GM21723 (cell line): ENCODE measurements around the gene ZNF835.

ENCODE experiments used
- ATAC-seq: cut with Tn5 transposase; IDR thresholded peaks from one replicate; pipeline ENCODE4 v1.9.1; 2021; ENCODE audit warnings: mild to moderate bottlenecking, moderate library complexity; ENCODE audit not compliant: unreplicated experiment

ZNF835 gene

DNA sequence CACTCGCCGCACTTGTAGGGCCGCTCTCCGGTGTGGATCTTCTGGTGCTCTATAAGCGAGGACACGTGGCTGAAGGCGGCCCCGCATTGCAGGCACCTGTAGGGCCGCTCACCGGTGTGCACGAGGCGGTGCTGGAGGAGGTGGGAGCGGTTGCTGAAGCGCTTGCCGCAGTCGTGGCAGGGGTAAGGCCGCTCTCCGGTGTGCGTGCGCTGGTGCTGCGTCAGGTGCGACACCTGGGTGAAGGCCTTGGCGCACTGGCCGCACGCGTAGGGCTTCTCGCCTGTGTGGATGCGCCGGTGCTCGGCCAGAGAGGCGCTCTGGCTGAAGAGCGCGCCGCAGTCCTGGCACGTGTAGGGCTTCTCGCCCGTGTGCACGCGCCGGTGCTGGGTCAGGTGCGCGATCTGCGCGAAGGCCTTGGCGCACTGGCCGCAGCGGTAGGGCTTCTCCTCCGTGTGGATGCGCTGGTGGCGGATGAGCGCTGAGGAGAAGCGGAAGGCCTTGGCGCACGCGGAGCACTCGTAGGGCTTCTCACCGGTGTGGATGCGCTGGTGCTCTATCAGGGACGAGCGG, 7.5 kb downstream of the ZNF835 start:
- ATAC-seq, result no peak

DNA sequence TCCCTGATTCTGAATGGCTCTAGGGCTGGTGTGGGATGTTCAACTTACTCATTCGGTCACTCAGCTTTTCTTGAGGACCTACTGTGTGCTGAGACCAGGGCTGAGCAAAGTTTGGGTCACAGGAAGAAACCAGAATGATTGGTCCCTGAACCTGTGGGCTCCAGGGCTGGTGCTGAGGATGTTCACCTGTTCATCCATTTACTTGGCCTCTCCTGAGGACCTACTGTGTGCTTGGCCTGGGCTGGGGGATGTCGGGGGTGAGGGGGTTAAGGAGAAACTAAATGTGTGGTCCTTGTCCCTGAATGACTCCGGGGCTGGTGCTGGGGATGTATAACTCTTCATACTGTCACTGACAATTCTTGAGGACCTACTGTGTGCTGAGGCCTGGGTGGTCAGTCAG, 10.3 kb downstream of the ZNF835 start:
- ATAC-seq, result no peak

DNA sequence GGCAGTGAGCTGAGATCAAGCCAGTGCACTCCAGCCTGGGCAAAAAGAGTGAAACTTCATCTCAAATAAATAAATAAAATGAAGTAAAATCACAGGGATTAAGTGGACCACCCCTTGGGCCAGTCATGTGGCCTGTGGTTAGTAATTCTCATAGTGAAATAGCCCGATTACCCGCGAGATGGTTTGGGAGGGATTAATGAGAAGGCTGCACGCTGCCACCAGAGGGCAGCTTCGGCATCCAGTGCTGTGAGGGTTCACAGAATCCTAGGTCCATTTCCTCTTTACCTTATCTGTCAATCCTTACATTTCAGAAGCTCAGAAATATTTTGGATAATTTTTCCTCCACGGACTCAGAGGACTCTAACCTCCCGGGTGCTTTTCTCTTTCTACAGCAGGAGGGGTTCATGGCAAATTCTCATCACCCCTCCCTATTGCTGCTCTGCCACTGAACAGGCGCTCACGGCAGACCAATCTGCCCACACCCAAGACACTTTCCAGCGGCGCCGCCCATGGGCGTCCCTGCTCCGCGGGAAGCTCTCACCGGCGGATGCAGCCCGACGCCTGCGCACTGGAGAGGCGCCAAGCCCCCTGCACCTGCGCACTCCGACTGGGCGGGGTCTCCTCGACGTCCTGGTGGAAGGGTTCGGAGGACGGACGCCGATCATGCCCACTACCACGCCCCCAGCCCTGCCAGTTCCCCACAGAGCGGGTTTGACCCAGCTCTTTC, 11.0 kb downstream of the ZNF835 start:
- no peak for ATAC-seq

DNA sequence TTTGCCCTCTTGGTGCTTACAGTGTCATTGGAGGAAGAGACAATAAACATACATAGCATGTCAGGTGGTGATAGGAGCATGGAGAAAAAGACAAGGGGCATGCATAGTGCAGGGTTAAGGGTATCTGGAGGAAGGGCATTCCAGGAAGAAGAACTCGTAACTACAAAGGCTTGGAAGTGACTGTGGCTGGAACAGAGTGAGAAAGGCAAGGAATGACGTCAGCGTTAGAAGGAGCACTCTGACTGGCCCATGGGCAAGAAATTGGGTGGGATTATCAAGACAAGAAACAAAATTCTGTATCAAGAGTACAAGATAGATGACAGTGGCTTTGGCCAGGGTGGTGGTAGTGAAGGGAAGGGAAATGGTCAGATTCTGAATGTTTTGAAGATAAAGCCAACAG, 17.4 kb downstream of the ZNF835 start:
- no peak for ATAC-seq

DNA sequence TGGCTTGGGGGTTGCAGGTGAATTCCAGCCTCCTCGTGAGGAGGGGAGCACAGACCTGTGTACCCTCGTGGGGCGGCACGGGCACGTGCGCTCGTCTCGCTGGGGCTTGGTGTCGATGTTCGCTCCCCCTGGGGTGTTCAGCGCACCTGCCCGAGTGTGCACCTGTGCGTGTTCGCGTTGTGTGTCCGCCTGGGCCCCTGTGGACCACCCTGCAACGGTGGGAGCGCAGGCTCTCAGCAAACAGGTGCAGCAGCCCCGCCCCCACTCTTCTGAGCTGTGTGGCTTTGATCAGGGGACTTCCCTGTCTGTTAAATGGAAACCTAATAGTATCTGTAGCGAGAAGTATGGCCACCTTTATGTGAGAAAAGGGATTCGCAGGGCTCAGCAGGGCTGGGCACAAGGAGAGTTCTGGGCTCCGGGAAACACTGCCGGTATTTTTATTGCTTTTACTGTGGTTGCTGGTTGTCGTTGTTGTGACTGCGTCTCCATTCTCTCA, 28.0 kb downstream of the ZNF835 start:
- ATAC-seq, result no peak

DNA sequence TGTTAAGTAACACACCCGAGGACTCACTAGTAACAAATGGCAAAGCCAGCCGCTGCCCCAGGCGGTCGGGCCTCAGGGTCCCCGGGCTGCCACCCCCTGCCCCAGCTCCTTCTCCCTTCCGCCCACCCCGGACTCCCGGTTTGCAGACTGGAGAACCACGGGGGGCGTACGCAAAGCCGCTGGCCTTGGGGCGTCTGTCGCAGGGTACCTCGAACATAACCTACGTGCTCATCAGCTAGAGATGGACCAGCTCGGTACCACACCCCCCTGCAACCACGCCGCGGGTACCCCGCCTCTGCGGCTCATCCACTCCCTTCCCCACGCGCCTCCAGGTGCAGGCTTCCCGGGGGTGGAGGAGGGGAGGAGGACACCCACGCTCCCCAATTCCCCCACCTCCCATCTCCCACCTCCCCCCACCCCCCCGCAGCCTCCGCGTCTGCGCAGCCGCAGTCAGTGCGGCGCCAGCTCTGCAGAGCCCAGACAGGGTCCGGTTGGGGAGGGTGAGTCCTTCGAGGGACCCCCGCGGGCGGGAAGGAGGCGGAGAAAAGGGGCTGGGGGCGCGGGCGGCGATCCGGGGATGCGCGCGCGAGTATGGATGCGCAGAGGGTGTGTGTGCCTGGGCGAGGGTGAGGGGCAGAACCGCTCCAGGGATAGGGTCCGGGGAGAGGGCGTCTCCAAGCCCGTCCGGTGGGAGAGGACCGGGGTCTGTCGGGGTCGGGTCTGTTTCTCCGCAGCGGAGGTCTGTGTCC, 28.7 kb downstream of the ZNF835 start, which contains the start of gene SMIM17:
TSS of gene SMIM17 (plus strand) at position 449 of the 749 bp plus-strand sequence. CDS start 2,509 bp downstream, outside the sequence.
- ATAC-seq, result no peak

DNA sequence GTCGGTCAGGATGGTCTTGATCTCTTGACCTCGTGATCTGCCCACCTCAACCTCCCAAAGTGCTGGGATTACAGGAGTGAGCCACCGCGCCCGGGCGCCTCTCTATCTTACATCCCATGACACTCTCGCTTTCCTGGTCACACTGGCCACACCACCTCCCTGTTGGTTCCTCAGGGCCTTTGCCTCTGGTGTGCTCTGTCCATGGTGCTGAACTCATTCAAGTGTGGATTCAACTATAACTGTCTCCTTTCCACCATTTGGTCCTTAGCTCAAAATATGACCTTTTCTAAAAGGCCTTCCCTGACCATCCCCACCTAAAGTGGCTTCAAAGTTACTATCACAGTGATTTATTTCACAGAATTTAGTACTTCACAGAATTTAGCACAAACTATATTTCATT, 32.3 kb downstream of the ZNF835 start:
- ATAC-seq, result no peak

DNA sequence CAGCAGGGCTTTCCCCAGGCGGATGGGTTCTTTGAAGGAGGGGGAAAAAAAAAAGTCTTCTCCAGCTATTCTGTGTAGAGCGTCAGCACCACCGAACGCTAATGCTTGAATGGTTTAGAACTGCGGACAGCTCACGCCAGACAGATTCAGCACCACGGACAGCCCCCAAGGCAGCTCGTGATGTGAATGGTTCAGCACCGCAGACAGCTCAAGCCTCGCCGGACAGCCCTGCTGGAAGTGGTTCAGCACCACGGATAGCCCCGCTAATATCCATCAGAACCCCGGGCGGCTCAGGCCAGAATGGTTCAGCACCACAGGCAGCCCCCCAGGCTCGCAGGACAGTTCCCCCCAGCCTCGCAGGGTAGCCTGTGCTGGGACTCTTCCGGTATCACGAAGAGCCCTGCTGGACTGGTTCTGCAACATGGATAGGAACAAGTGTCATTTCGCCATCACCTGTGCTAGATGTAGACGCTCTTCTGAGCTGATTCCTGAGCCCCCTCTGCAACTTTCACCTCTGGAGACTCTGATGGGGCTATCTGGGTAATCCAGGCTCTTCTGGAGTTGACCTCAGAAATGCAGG, 33.5 kb downstream of the ZNF835 start:
- no peak for ATAC-seq

DNA sequence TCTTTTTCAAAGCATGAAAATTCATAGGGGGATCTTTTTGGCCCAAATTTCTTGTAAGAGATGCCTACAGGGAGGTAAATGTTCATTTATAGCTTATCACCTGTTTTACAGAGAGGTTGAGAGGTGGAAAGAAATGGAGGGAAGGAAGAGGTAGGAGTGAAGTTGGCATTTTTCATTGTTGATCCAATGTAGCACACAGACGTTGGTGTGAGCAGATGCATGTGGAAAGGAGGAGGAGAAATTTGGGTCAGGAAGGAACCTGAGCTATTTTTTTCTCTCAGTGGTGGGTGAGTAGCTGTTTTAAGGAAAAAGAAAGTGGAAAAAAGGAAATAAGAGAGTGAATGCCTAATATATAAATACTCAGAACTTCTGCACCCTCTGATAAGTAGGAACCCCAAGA, 38.5 kb downstream of the ZNF835 start:
- ATAC-seq, result no peak

DNA sequence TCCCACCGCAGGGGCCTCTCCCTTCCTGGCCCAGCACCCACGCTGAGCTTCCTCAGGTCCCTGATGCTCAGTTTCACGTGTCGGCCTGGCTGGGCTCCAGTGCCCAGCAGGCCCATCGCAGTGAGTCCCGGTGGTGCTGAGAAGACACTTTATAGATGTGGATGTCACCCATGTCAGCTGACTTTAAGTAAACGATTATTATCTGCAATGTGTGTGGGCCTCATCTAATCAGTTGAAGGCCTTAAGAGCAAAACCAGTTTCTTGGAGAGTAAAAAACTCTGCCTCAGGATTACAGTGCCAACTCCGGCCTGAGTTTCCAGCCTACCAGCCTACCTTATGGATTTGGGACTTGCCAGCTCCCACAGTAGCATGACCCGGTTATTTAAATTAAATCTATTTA, 45.8 kb downstream of the ZNF835 start:
- no peak for ATAC-seq

DNA sequence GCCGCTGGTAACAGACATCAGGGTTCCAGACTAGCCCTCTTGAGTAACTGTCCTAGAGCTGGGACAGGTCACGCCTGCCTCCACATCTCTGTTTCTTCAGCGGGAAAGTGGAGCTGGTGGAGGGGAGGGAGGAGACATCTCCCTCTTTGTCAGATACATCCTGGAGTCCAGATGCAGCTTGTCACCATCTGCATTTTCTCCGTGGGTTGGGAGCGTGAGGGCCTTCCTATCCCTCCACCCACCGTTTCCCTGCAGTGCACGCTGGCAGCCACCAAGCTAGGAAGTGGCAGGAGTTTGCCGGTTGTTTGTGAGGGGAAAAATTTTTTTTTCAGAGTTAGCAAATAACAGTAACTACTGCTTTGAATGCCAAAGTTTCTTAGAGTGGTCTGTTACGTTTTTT, 48.6 kb downstream of the ZNF835 start:
- no peak for ATAC-seq

DNA sequence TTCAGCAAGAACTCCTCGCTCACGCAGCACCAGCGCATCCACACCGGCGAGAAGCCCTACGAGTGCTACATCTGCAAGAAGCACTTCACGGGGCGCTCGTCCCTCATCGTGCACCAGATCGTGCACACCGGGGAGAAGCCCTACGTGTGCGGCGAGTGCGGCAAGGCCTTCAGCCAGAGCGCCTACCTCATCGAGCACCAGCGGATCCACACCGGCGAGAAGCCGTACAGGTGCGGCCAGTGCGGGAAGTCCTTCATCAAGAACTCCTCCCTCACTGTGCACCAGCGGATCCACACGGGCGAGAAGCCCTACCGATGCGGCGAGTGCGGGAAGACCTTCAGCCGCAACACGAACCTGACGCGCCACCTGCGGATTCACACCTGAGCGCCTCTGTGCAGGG, 49.2 kb downstream of the ZNF835 start:
- ATAC-seq, result no peak

DNA sequence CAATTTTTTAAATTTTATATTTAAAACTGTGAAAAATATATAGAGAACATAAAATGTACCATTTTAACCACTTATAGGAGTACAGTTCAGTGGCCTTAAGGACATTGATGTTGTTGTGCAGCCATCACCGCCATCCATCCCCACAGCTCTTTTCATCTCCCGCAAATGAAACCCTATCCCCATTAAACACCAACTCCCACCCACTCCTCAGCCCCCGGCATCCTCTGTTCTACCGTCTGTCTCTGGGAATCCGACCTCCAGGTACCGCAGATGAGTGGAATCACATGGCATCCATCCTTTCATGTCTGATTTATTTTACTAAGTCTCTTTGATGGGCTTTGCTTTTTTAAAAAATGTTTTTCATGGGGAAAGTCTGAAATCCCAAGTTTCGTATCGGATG, 52.4 kb downstream of the ZNF835 start:
- ATAC-seq, result no peak

- ATAC-seq, result no peak
These were observed 54.0 kb downstream of the ZNF835 start for GRCh38 chr19:56617531-56617930.

- ATAC-seq, result no peak
These were observed 57.9 kb downstream of the ZNF835 start for GRCh38 chr19:56613639-56614038.

- no peak for ATAC-seq
These were observed 58.8 kb downstream of the ZNF835 start for GRCh38 chr19:56612737-56613136.
